ENCODE data around the gene MKS1.

GRCh38 chr17:58264407-58265103 lies 45.5 kb upstream of the MKS1 start:
- TF ChIP-seq CTCF (conservative IDR thresholded peaks at IDR 0.05; ENCODE audit: low read depth, low read length) (no peak), EZH2 (IDR thresholded peaks at IDR 0.05; ENCODE audit: low read length, unreplicated experiment) (no peak)
